ENCODE results near the gene CCR5AS.

CCR5AS gene

DNA sequence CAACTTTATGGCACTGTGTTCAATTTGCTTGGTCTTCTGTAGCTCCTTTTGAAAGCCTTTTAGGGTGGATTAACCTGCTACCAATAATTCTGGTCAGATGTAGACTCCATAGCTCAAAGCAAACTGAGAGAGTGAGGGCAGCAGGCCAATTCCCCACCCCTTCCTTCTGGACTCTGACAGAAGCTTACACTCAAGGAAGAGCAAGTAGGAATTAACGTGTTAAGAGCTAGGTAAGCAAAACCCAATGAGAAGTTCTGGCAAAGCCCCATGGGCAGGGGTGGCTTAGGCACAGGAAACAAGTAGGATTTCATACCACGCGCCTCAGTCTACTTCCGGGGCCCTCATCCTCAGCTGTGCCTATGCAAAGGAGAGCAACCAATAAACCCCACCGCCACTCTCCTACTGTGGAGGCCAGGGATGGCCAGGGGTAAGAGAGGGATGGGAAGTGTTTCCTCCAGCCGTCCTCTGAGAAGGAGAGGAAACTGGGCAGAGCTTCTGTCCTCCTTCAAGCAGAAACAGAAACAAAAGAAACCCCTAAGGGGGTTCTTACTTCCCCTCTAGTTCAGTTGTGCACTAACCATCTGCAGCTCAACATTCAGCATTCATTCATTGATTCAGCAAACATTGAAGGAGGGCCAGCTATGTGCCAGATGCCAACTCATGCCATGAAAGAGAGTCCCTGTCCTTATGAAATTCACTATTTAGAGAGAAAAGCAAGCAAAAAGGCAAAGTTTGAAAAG lies 23.5 kb downstream of the CCR5AS start:
- in situ Hi-C loops (cut with MboI; ENCODE audit: low sequenced_read_pairs) = no loop called here

DNA sequence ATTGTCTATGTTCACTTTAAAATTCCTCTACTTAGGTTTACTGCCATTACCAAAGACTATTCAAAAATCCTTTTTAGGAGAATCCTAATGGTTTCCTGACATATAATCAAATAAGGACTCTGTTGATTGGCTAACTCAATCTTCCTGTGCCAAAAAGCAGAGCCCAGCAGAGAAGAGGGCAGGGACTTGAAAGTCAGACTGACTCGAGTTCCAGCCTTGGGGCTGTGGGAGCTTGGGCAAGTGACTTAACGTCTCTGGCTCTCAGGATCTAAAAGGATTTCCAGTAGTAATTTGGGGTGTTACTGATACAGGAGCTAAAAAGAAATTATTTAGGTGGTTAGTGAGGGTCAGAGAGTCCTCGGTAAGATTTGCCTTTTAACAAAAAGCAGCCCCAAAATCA lies 25.2 kb downstream of the CCR5AS start:
- in situ Hi-C loops (cut with MboI; ENCODE audit: low sequenced_read_pairs) = no loop called here

DNA sequence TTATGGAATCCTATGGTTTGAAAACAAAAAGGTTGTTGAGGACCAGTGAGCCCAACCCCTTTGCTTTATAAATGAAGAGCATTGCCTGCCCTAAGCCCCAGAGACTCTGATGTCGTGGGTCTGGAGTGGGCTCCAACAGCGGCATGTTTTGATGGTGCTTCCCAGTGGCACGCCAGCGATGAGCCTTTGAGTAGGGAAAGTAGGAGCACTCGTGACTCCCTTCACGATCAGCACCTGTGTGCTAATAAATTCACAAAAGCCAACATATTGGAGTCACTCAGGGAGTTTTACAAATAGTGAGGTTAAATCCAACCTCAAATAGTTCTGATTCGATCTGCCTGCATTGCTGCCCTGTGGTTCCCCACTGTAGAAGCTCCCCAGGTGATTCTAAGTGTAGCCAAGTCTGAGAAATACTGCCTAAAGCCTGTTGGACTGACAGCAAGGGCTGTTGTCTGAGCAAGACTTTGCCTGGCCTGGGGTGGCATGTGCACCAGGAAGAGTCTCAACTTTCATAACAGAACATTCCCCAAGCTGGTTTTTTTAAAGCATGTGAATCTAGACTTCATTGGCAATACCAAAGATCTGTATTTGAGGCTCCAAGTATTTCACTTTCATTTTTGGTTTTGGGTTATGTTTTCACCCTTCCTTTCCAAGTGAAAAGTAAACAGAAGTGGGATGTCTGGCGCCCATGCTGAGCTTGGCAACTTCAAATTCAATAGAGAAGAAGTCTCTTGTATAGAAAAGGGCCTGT lies 26.2 kb downstream of the CCR5AS start:
- in situ Hi-C loops (cut with MboI; ENCODE audit: low sequenced_read_pairs) = no loop called here

DNA sequence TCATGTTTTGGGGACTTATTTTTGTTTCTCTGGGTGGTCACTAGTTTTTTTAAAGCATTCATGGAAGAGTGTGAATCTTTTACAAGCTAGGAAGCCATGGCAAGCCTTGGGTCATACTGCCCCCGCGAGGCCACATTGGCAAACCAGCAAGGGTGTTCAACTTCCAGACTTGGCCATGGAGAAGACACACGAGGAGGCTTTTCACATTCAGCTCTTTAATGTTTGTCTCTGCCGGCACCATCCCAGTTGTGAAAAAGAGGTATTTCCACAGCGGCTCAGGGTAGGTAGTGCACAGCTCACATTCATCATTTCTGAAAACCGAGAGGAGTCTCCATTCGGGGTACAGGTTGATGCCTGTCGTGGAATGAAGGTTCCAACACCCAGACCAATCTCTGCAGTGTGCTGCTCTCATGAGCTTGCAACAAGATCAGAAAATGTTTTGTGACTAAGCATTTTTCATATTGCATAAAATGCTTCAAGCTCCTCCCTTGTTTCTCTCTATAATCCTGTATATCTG lies 28.4 kb downstream of the CCR5AS start:
- in situ Hi-C loops (cut with MboI; ENCODE audit: low sequenced_read_pairs) = loop anchor here (10.0 kb wide), 1 partner anchor 294 kb away; no protein-coding TSS in a partner anchor

GRCh38 chr3:46375814-46376213 lies 31.1 kb downstream of the CCR5AS start:
- in situ Hi-C loops (cut with MboI; ENCODE audit: low sequenced_read_pairs) = loop anchor here (10.0 kb wide), 1 partner anchor 291 kb away; no protein-coding TSS in a partner anchor

GRCh38 chr3:46375218-46375617 lies 31.6 kb downstream of the CCR5AS start:
- in situ Hi-C loops (cut with MboI; ENCODE audit: low sequenced_read_pairs) = loop anchor here (10.0 kb wide), 1 partner anchor 290 kb away; no protein-coding TSS in a partner anchor

- in situ Hi-C loops (cut with MboI; ENCODE audit: low sequenced_read_pairs) = loop anchor here (10.0 kb wide), 1 partner anchor 290 kb away; no protein-coding TSS in a partner anchor
Measured at GRCh38 chr3:46374755-46375154, 32.1 kb downstream of the CCR5AS start.

DNA sequence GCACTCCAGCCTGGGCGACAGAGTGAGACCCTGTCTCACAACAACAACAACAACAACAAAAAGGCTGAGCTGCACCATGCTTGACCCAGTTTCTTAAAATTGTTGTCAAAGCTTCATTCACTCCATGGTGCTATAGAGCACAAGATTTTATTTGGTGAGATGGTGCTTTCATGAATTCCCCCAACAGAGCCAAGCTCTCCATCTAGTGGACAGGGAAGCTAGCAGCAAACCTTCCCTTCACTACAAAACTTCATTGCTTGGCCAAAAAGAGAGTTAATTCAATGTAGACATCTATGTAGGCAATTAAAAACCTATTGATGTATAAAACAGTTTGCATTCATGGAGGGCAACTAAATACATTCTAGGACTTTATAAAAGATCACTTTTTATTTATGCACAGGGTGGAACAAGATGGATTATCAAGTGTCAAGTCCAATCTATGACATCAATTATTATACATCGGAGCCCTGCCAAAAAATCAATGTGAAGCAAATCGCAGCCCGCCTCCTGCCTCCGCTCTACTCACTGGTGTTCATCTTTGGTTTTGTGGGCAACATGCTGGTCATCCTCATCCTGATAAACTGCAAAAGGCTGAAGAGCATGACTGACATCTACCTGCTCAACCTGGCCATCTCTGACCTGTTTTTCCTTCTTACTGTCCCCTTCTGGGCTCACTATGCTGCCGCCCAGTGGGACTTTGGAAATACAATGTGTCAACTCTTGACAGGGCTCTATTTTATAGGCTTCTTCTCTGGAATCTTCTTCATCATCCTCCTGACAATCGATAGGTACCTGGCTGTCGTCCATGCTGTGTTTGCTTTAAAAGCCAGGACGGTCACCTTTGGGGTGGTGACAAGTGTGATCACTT lies 34.1 kb downstream of the CCR5AS start:
- in situ Hi-C loops (cut with MboI; ENCODE audit: low sequenced_read_pairs) = loop anchor here (10.0 kb wide), 1 partner anchor 288 kb away; no protein-coding TSS in a partner anchor

GRCh38 chr3:46371519-46372340 lies 35.1 kb downstream of the CCR5AS start:
- in situ Hi-C loops (cut with MboI; ENCODE audit: low sequenced_read_pairs) = loop anchor here (10.0 kb wide), 1 partner anchor 287 kb away; no protein-coding TSS in a partner anchor

DNA sequence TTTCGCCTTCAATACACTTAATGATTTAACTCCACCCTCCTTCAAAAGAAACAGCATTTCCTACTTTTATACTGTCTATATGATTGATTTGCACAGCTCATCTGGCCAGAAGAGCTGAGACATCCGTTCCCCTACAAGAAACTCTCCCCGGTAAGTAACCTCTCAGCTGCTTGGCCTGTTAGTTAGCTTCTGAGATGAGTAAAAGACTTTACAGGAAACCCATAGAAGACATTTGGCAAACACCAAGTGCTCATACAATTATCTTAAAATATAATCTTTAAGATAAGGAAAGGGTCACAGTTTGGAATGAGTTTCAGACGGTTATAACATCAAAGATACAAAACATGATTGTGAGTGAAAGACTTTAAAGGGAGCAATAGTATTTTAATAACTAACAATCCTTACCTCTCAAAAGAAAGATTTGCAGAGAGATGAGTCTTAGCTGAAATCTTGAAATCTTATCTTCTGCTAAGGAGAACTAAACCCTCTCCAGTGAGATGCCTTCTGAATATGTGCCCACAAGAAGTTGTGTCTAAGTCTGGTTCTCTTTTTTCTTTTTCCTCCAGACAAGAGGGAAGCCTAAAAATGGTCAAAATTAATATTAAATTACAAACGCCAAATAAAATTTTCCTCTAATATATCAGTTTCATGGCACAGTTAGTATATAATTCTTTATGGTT lies 35.9 kb downstream of the CCR5AS start, which contains the start of gene CCR5:
Gene CCR5 (plus strand): TSS at position 108 of the 680 bp plus-strand sequence. CDS start 1,957 bp downstream, outside the sequence.
- in situ Hi-C loops (cut with MboI; ENCODE audit: low sequenced_read_pairs) = loop anchor here (10.0 kb wide), 1 partner anchor 286 kb away; no protein-coding TSS in a partner anchor

DNA sequence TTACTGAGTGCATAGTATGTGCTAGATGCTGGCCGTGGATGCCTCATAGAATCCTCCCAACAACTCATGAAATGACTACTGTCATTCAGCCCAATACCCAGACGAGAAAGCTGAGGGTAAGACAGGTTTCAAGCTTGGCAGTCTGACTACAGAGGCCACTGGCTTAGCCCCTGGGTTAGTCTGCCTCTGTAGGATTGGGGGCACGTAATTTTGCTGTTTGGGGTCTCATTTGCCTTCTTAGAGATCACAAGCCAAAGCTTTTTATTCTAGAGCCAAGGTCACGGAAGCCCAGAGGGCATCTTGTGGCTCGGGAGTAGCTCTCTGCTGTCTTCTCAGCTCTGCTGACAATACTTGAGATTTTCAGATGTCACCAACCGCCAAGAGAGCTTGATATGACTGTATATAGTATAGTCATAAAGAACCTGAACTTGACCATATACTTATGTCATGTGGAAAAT lies 37.2 kb downstream of the CCR5AS start:
- in situ Hi-C loops (cut with MboI; ENCODE audit: low sequenced_read_pairs) = loop anchor here (5.0 to 10.0 kb wide), 3 partner anchors 75 to 285 kb away; no protein-coding TSS in a partner anchor

- in situ Hi-C loops (cut with MboI; ENCODE audit: low sequenced_read_pairs) = loop anchor here (5.0 to 10.0 kb wide), 2 partner anchors 74 to 157 kb away; no protein-coding TSS in a partner anchor
Measured at GRCh38 chr3:46369151-46369550, 37.7 kb downstream of the CCR5AS start.

- in situ Hi-C loops (cut with MboI; ENCODE audit: low sequenced_read_pairs) = loop anchor here (5.0 to 10.0 kb wide), 2 partner anchors 74 to 156 kb away; no protein-coding TSS in a partner anchor
Measured at GRCh38 chr3:46368569-46368968, 38.3 kb downstream of the CCR5AS start.

DNA sequence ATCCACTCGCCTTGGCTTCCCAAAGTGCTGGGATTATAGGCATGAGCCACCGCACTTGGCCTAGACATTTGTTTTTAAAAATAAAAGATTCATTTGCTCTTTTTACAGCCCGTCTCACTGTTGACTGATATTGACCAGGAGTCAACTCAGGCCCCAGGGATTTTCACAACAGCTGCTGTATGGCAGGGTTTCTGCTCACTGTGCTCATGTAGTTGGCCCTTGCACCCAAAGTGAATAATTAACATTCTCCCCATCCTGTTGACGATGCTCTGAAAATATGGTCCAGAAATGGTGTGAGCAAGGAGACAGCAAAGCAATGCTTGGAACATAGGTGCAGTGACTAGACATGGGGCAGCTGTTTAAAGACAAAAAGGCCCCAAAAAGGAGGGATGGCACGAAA lies 39.1 kb downstream of the CCR5AS start:
- in situ Hi-C loops (cut with MboI; ENCODE audit: low sequenced_read_pairs) = loop anchor here (5.0 to 10.0 kb wide), 2 partner anchors 73 to 156 kb away; no protein-coding TSS in a partner anchor

GRCh38 chr3:46365737-46366524 lies 40.9 kb downstream of the CCR5AS start:
- in situ Hi-C loops (cut with MboI; ENCODE audit: low sequenced_read_pairs) = loop anchor here (5.0 to 10.0 kb wide), 2 partner anchors 71 to 154 kb away; no protein-coding TSS in a partner anchor

GRCh38 chr3:46365041-46365440 lies 41.8 kb downstream of the CCR5AS start:
- in situ Hi-C loops (cut with MboI; ENCODE audit: low sequenced_read_pairs) = loop anchor here (5.0 to 10.0 kb wide), 2 partner anchors 70 to 153 kb away; no protein-coding TSS in a partner anchor

All from HL-60/S4 (cell line).